ENCODE results near the gene IGSF10.

The IGSF10 gene

DNA sequence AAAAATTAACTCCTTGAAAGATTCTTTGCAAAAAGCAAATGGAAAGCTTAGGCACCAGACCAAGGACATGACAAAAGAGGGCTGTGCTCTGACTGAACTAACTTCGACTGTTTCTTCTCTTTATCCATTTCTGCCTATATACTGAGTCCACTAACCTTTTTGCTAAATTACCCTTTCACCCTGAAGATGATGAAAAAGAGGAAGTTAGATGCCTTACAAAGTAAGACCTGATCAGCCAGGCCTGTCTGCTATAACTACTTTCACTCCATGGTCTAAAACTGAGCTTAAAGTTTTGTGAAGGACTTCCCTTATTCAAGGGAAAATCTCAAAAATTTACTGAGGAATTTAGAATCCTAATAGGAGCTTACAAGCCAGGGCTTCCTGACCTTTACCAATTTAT lies 6.2 kb upstream of the IGSF10 start:
- ChIA-PET CTCF (interaction anchor here (0.8 to 8.0 kb wide), 16 partner anchors 8 to 472 kb away, joined by 3 to 77 read pairs (median 6); partner anchors contain the start of gene IGSF10), POLR2A (no interaction called here)
- DNase-seq (ENCODE audit: low read depth, low spot score): no peak
- H3K4me3 ChIP-seq (ENCODE audit: low read depth, low read length): no peak overlapping the region
- no peak for TF ChIP-seq CTCF (IDR thresholded peaks at IDR 0.05; ENCODE audit: insufficient read depth, low read length, missing control alignments)

DNA sequence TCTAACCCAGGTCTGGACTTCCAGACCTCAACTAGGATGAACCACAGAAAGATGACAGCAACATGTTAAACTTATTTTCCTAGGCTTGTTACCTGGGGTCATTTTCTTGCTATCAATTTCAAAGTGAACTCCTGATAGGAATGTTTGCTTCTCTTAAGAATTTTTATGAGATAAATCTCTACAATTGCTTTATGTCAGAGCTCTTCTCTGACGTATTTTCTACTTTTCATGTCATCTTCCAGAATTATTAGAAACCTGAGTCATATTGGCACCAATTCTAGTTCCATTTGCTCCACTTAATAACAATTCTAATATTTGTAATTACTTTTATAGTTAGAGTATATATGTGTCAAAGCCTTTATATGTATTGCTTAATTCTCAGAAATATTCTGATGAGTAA lies 2.1 kb upstream of the IGSF10 start:
- TF ChIP-seq CTCF (IDR thresholded peaks at IDR 0.05; ENCODE audit: insufficient read depth, low read length, missing control alignments): no peak
- H3K4me3 ChIP-seq (ENCODE audit: low read depth, low read length): no peak overlapping the region
- ChIA-PET POLR2A (no interaction called here), CTCF (interaction anchor here (7.3 kb wide), 1 partner anchor 7 kb away, joined by 77 read pairs; no protein-coding TSS in a partner anchor)
- no peak for DNase-seq (ENCODE audit: low read depth, low spot score)

DNA sequence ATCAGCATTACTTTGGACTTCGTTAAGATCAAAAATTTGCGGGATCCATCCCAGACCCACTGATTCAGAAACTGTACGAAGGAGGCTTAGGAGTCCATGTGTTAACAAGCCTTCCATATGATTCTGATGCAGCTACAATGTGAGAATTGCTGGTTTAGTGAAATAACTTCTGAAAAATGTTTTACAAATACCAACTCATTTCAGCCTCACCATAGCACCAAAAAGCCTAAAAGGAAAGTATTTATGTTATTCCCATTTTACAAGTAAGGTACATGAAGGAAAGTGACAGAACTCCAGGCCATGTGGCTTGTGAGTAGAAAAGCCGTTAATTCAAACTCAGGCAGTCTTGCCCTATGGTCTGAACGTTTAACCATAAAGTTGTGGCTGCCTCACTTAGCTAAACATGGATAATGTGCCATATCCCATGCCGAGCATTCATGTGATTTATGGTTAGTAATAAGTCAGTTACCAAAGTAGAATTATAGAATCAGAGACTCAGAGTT lies 1.5 kb upstream of the IGSF10 start:
- no peak for TF ChIP-seq CTCF (IDR thresholded peaks at IDR 0.05; ENCODE audit: insufficient read depth, low read length, missing control alignments)
- ChIA-PET CTCF (interaction anchor here (7.3 kb wide), 1 partner anchor 8 kb away, joined by 77 read pairs; no protein-coding TSS in a partner anchor), POLR2A (interaction anchor here (0.6 kb wide), 1 partner anchor 36 kb away, joined by 3 read pairs; no protein-coding TSS in a partner anchor)
- no peak for DNase-seq (ENCODE audit: low read depth, low spot score)
- no peak overlapping the region for H3K4me3 ChIP-seq (ENCODE audit: low read depth, low read length)

GRCh38 chr3:151460228-151460627 lies 633 bp downstream of the IGSF10 start:
- CTCF ChIA-PET: interaction anchor here (0.7 to 7.3 kb wide), 5 partner anchors 10 to 22 kb away, joined by 3 to 77 read pairs (median 4); no protein-coding TSS in a partner anchor
- H3K4me3 ChIP-seq (ENCODE audit: low read depth, low read length): no peak overlapping the region
- no peak for DNase-seq (ENCODE audit: low read depth, low spot score)
- POLR2A ChIA-PET: no interaction called here
- TF ChIP-seq CTCF (IDR thresholded peaks at IDR 0.05; ENCODE audit: insufficient read depth, low read length, missing control alignments): no peak

DNA sequence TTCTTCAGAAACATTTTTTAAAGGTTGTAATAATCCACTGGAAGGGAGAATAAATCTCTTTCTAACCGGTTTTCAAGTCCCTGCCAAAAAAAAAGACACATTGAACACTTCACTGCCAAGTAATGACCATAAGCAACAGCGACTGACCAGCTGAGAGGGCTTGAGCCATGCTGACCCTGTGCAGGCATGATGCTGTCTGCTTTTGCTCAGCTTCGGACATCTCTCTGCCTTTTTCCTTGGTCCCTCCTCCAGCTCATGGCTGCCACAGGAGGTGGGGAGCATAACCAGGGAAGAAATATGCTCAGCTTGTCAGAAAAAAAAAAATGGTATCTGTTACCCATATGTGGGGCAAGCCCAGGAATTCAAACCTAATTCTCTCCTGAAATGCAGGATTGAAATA lies 1.5 kb downstream of the IGSF10 start:
- TF ChIP-seq CTCF (IDR thresholded peaks at IDR 0.05; ENCODE audit: insufficient read depth, low read length, missing control alignments): no peak
- CTCF ChIA-PET: interaction anchor here (0.8 to 7.3 kb wide), 3 partner anchors 11 to 22 kb away, joined by 3 to 77 read pairs (median 7); no protein-coding TSS in a partner anchor
- DNase-seq (ENCODE audit: low read depth, low spot score): no peak
- POLR2A ChIA-PET: no interaction called here
- no peak overlapping the region for H3K4me3 ChIP-seq (ENCODE audit: low read depth, low read length)

GRCh38 chr3:151456065-151456464 lies 4.8 kb downstream of the IGSF10 start:
- H3K4me3 ChIP-seq (ENCODE audit: low read depth, low read length): no peak overlapping the region
- POLR2A ChIA-PET: no interaction called here
- CTCF ChIA-PET: interaction anchor here (1.0 to 7.3 kb wide), 3 partner anchors 14 to 128 kb away, joined by 3 to 77 read pairs (median 5); no protein-coding TSS in a partner anchor
- no peak for TF ChIP-seq CTCF (IDR thresholded peaks at IDR 0.05; ENCODE audit: insufficient read depth, low read length, missing control alignments)
- no peak for DNase-seq (ENCODE audit: low read depth, low spot score)
